Measurements from ENCODE around the gene AHSP.
A peak's percentile ranks its signal among the peaks of the same experiment; 100 is the strongest.
"Not testable (repeated sequence)": the region's sequence is repeated elsewhere in the genome, so short reads cannot be mapped to it uniquely, and the experiment has no call there.

AHSP gene

GRCh38 chr16:31532120-31532519 lies 4.4 kb downstream of the AHSP start:
- DNase-seq: no peak

DNA sequence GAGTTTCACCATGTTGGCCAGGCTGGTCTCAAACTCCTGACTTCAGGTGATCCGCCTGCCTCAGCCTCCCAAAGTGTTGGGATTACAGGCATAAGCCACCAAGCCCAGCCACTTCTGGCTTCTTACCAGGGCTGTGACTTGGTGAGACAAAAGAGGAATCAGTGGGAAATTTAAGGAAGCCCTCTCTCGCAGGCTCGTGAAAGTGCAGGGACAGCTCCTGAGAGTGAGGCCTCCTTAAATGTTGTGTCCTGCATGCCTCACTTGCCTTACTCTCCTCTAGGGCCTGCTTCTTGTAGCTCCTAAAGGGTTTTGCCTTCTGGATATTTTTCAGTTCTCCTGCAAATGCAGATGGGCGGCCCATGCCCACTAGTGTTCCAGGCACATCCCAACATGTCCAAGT lies 5.2 kb downstream of the AHSP start:
- no peak for DNase-seq

GRCh38 chr16:31535737-31536136 lies 8.0 kb downstream of the AHSP start:
- DNase-seq: no peak

GRCh38 chr16:31536804-31537361 lies 9.2 kb downstream of the AHSP start:
- DNase-seq: no peak

DNA sequence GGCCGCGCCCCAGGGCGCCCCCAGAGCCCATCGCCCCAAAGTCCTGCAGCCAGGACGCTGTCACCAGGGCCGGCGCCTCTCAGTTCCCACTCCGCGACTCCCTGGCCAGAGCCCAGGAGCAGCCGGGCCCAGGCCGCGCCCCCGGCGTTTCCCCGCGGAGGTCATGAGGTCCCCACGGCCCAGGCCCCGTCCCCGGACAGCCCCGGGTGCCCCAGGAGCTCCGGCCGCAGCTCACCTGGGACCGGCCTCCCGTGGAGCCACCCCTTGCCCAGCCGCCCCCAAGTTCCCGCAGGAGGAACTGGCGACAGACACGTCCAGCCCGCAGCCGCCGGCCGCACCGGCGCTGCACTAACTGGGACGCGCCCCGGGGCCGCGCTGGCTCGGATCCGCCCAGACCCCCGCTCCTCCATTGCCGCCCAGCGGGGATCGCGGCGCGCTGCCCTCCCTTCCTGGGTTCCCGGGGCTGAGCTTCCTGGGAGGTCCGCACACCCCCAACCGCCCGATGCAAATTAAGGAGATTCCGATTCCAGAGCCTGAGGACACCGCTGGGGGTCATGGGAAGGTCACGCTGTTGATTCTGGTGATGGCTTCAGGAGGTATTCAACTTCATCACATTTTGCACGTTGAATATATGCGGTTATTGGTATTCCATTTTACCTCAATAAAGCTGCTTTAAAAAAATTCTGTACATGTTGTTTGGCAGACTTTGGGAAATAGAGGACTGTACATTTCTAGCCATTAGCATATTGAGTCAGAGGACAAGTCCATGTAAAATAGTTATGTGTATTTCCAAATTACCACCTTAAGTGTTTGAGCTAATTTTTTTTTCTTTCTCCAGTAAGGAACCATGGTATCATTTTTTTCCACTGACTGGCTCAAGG lies 9.9 kb downstream of the AHSP start:
- DNase-seq: no peak

DNA sequence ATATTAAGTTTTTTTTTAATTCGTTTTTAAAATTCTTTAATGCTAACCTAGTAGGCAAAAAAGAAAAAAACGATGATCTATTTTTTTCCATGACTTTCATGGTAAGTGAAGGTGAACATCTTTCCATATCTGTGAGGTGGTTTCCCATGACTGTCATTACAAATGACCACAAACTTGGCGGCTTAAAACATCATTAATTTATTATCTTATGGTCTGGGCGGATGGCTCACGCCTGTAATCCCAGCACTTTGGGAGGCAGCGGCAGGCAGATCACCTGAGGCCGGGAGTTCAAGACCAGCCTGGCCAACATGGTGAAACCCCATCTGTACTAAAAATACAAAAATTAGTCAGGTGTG lies 10.5 kb downstream of the AHSP start:
- not testable (repeated sequence) for DNase-seq

GRCh38 chr16:31539762-31540161 lies 12.1 kb downstream of the AHSP start:
- not testable (repeated sequence) for DNase-seq

GRCh38 chr16:31542763-31543162 lies 15.1 kb downstream of the AHSP start:
- DNase-seq: no peak

- DNase-seq: no peak
Observed at GRCh38 chr16:31561426-31562233, 33.9 kb downstream of the AHSP start.

DNA sequence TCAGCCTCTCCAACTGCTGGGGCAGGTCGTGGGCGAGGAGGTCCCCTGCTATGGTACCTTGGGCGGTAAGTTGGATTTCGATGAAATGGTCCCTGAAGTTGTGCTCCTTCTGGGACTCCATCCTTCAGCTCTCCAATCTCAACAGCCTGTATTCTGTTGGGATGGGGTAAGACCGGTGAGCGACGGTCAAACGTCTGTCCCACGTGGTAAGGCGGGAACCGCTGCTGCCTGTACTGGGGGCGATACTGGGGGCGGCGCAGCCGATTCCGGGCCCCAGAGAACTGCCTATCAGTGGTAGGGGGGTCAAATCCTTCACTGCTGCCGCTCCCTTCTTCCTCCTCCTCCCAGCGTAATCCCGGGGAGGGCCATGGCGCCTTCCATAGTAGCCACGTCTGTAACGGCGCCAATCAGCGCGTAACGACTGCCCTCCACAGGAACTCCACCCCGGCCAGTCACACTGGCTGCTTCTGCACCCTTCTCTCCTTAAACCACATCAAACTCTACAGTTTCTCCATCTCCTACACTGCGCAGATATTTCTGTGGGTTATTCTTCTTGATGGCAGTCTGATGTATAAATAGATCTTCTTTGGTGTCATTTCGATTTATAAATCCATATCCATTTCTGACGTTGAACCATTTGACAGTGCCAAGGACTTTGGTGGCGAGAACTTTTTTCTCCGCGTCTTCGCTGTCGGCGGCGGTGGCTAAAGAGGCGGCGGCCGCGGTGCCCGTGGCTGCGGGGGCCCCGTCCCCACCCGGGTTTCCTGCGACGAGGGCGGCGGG lies 41.1 kb downstream of the AHSP start:
- no peak for DNase-seq

- DNase-seq: peak in 1 of 5 experiments; percentile 6
Observed at GRCh38 chr16:31569360-31569717, 41.6 kb downstream of the AHSP start.

DNA sequence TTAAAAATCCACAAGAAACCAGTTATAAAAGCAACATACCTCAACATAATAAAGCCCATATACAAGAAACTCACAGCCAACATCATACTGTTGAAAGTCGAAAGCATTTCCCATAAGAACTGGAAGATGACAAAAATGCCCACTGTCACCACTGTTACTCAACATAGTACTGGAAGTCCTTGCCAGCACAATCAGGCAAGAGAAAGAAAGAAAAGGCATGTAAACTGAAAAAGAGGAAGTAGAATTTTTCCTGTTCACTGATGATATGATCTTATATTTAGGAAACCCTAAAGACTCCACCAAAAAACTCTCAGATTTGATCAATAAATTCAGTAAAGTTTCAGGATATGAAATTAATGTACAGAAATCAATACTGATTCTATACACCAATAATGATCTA lies 45.1 kb downstream of the AHSP start:
- DNase-seq: no peak

DNA sequence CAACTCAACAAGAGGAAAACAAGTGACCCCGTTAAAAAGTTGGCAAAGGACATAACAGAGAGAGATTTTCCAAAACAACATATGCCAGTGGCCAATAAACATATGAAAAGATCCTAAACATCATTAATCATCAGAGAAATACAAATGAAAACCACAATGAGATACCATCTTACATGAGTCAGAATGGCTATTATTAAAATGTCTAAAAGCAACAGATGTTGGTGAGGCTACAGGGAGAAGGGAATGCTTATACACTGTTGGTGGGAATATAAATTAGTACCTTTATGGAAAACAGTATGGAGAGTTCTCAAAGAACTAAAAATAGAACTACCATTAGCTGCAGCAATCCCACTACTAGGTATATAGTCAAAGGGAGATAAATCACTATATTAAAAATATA lies 46.5 kb downstream of the AHSP start:
- not testable (repeated sequence) for DNase-seq

- DNase-seq: no peak
Observed at GRCh38 chr16:31577411-31577810, 49.7 kb downstream of the AHSP start.

All from T-helper 2 cell (primary cell).